Gastroesophageal sphincter (tissue), 3 donors: ENCODE measurements around the gene CDCA8.

ENCODE experiments used
- CTCF ChIP-seq, 4 experiments: fragments of 200-600 bp in 2 of 4; fragments of 450-650 bp in 2 of 4; sonication (generic) in 1 of 4; IDR thresholded peaks; one replicate each; pipeline ENCODE4 v1.5.1; 2017 to 2019; ENCODE audit warnings: antibody characterized with exemption in 4 of 4, mild to moderate bottlenecking in 2 of 4, moderate library complexity in 2 of 4
- EP300 ChIP-seq: sonication (generic); formaldehyde crosslinking; IDR thresholded peaks from one replicate; pipeline ENCODE4 v1.6.1; 2017; ENCODE audit warnings: antibody characterized with exemption, mild to moderate bottlenecking
- POLR2A ChIP-seq, 2 donors: fragments of 450-650 bp; IDR thresholded peaks; one replicate each; pipeline ENCODE4 v1.6.1; 2017; ENCODE audit warnings: antibody characterized with exemption in 2 of 2, mild to moderate bottlenecking in 2 of 2, moderate library complexity in 1 of 2

GRCh38 chr1:37716321-37716720, 24.0 kb downstream of the CDCA8 start:
- TF ChIP-seq CTCF (IDR thresholded peaks at IDR 0.05): no peak
- TF ChIP-seq POLR2A (IDR thresholded peaks at IDR 0.05): no peak
- TF ChIP-seq EP300: no peak
